Stimulated activated CD8-positive, alpha-beta memory T cell treated with anti-CD3 and anti-CD28 coated beads, Interleukin-4, amount 100 ng/mL, for 4 hours (primary cell): ENCODE data around the gene ZNF415.

Source experiments
- DNase-seq, 2 donors: peaks; one replicate each; pipeline ENCODE4 v3.0.0-alpha.2; 2020; ENCODE audit warnings: low read depth in 2 of 2, low spot score in 1 of 2

ZNF415 gene

GRCh38 chr19:53057904-53058580, 74.7 kb downstream of the ZNF415 start:
- no peak for DNase-seq
